Stimulated activated CD8-positive, alpha-beta memory T cell treated with anti-CD3 and anti-CD28 coated beads, Interleukin-4, amount 100 ng/mL, for 4 hours (primary cell): ENCODE measurements around the gene FAM9C.
"Not testable (repeated sequence)": the region's sequence is repeated elsewhere in the genome, so short reads cannot be mapped to it uniquely, and the experiment has no call there.

ENCODE experiments used
- DNase-seq, 2 donors: peaks; one replicate each; pipeline ENCODE4 v3.0.0-alpha.2; 2020; ENCODE audit warnings: low read depth in 2 of 2, low spot score in 1 of 2

Gene FAM9C

GRCh38 chrX:13043938-13044337, 482 bp downstream of the FAM9C start:
- no peak for DNase-seq

GRCh38 chrX:13043138-13043537, 1.3 kb downstream of the FAM9C start:
- no peak for DNase-seq

GRCh38 chrX:13036896-13037295, 7.5 kb downstream of the FAM9C start:
- no peak for DNase-seq

GRCh38 chrX:13033193-13033592, 11.2 kb downstream of the FAM9C start:
- no peak for DNase-seq

- DNase-seq = no peak
These were observed 14.3 kb downstream of the FAM9C start for GRCh38 chrX:13029887-13030771.

GRCh38 chrX:13029637-13029886, 14.9 kb downstream of the FAM9C start:
- no peak for DNase-seq

GRCh38 chrX:13028871-13029636, 15.4 kb downstream of the FAM9C start:
- no peak for DNase-seq

- DNase-seq = no peak
These were observed 17.4 kb downstream of the FAM9C start for GRCh38 chrX:13026877-13027652.

GRCh38 chrX:13024986-13025385, 19.4 kb downstream of the FAM9C start:
- no peak for DNase-seq

GRCh38 chrX:13023979-13024378, 20.4 kb downstream of the FAM9C start:
- no peak for DNase-seq

GRCh38 chrX:13023567-13023966, 20.9 kb downstream of the FAM9C start:
- no peak for DNase-seq

- DNase-seq = no peak
These were observed 21.5 kb downstream of the FAM9C start for GRCh38 chrX:13022926-13023325.

GRCh38 chrX:13016731-13017130, 27.7 kb downstream of the FAM9C start:
- not testable (repeated sequence) for DNase-seq

GRCh38 chrX:13015536-13016236, 28.7 kb downstream of the FAM9C start:
- DNase-seq = no peak

GRCh38 chrX:13014111-13015096, 30.0 kb downstream of the FAM9C start:
- no peak for DNase-seq

- DNase-seq = no peak
These were observed 30.9 kb downstream of the FAM9C start for GRCh38 chrX:13013363-13014110.

GRCh38 chrX:13010546-13010945, 33.9 kb downstream of the FAM9C start:
- DNase-seq = no peak

- no peak for DNase-seq
These were observed 34.6 kb downstream of the FAM9C start for GRCh38 chrX:13009844-13010243.

GRCh38 chrX:13009273-13009672, 35.1 kb downstream of the FAM9C start:
- DNase-seq = no peak
